Stimulated activated CD4-positive, alpha-beta T cell treated with anti-CD3 and anti-CD28 coated beads, TNF-alpha, amount 100 ng/mL, for 24 hours (primary cell): ENCODE data around the gene RTN4RL1.

Experiments used
- DNase-seq, 3 experiments: peaks; one replicate each; pipeline ENCODE4 v3.0.0-alpha.2; 2020; ENCODE audit warnings: low read depth in 3 of 3

RTN4RL1 gene

GRCh38 chr17:2025220-2025621 is at the start of gene RTN4RL1:
RTN4RL1 (minus strand) TSS chr17:2025334; CDS start chr17:2024865, 469 bp downstream.
- peak; percentile 36 to 68 (median 47) for DNase-seq

DNA sequence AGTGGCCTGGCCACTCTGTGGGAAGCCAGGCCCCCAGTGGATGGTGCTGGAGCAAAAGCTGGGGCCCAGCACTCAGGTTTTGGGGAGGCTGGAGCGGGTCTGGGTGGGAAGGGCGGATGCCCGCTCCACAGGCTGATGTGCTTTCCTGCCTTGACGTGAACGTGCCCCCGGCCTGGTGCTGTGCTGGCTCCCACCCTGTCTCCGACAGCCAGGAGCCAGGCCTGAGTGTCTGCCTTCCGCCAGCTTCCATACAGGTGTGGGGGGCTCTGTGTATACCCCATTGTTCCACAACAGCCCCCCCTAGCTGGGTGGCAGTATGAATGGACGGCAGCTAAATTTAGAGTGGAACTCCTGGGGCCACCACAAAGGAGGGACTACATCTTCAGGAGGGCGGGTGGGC is 49.8 kb upstream of the RTN4RL1 start:
- no peak for DNase-seq

GRCh38 chr17:2071455-2072281 is 46.5 kb upstream of the RTN4RL1 start:
- DNase-seq = no peak

DNA sequence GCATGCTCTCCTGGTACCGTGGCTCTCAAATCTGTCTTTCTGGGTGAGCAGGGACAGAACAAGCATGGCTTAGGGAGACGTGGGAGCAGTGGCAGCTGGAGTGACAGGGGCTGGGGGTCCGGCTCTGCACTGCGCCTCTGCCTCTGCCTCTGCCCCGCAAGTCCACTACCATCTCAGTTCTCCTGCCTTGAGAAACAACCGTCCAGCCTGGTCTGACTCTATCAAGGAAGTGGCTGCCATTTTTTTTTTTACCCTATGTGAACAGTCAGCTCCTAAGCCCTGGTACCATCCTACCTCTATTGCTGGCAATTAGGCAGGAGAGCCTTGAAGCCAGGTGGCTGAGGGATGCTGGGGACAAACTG is 45.9 kb upstream of the RTN4RL1 start:
- no peak for DNase-seq

DNA sequence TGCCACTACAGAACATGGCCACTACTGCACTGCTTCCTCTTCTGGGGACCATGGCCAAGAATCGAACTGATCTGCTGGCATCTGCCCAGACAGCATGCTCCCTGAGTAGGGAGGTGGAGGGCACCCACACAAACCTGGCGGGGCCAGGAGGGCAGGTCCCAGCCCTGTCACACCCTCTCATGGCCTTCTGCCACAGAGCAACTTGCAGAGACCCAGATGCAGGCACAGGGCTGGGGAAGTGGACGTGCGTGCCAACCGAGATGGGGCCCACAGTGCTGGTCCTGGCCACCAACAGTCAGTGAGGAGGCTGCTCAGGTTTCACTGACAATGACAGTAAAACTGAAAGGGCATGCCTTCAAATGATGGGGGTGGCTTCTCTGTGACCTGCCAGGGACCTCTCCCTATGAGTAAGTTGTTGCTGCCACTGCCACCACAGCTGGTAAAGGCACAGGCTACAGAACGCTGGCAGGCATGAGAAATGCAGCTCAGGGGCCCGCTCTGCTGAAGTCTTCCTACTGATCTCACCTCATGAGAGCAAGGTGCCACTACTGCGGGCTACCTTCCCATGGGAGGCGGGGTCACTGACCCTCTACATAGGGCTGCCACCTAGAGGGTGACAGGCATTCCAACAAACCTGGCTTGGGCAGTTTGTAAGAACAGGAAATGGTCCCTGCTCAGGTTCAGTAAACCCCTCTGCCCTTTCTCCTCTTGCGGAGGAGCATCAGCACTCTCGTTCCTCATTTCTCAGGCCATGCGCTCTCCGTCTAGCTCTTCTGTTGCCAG is 45.3 kb upstream of the RTN4RL1 start:
- DNase-seq = peak in 2 of 3 experiments; percentile 47 to 75

DNA sequence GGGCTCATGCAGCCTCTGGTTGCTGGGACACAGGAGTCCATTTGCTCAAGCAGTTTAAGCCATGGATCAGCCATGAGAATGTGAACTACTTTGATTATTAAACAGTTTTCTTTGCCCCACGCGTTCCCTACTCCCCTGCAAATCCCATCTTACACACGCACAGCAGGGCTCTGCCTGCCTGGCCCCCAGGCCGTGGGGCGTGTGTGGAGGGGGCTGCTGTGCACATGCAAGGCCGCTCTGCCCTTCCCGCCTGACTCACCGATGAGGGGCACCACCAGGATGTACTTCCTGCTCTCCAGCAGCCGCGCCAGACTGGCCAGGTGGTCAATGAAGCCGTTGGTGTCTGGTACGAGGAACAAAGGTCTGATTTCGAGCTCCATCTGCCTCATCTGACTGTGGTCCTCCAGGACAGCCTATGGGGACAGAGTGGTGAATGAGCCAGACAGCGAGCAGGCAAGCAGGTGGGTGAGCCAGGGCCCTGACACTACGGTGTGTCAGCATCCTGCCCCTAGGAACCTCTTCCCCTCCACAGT is 43.5 kb upstream of the RTN4RL1 start:
- DNase-seq = no peak

GRCh38 chr17:2068031-2068518 is 42.9 kb upstream of the RTN4RL1 start:
- DNase-seq = no peak

DNA sequence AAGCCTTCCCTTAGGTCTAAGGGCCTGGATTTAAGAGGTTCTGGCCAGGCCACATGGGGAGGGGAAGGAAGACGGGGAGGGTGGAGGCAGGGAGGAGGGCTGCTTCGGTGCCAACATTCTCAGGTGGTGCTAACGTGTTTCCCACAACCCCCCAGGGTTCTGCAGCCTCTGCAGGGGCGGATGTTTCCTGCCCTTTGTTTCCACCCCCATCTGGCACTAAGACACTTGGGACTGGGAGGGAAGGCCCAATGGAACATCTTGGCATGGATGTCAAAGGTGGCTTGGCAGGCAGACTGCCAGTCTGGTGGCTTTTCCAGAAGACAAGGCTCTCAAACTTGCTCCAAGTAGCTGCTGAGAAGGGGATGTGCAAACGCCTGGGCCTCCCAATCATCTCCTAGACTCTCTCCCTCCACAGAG is 42.5 kb upstream of the RTN4RL1 start:
- DNase-seq = no peak

DNA sequence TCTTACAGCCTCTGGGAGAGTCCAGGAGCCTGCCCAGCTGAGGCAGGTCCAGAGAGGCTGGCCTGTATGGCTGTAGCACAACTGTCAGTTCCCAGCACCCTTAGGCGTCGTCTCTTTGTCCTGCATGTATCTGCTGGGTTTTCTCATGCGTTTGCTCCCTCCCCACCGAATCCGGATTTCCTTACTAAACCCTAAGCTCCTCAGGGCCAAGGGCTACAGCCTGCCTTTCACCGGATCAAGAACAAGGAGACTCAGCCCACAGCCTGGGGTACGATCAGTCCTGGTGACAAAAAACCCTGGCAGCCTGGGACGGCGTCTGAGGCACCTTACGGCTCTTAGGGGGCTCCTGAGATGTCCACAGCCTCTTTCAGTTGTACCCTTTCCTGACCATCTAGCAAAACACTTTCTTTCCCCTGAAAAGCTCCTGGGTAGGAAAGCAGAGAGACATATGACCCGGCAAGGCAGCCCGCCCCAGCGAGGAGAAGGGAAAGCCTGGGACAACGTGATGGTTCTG is 42.0 kb upstream of the RTN4RL1 start:
- no peak for DNase-seq

DNA sequence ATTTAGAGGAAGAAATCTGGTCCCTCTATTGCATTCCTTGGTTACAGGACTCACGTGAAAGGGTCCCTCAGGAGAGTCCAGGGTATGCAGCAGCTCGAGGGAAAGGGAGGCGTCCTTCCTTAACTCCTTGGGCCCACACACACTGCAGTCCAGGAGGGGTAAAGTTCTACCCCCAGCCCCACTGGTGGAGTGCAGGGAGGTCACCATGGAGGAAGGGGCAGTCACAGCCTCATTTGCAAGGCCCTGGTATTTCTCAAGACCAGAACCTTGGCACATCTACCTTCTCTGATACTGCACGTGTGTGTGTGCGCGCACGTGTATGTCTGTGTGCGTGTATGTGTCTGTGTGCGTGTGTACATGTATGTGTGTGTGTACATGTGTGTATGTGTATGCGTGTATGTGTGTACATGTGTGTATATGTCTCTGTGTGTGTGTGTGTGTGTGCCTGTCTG is 40.8 kb upstream of the RTN4RL1 start:
- no peak for DNase-seq

DNA sequence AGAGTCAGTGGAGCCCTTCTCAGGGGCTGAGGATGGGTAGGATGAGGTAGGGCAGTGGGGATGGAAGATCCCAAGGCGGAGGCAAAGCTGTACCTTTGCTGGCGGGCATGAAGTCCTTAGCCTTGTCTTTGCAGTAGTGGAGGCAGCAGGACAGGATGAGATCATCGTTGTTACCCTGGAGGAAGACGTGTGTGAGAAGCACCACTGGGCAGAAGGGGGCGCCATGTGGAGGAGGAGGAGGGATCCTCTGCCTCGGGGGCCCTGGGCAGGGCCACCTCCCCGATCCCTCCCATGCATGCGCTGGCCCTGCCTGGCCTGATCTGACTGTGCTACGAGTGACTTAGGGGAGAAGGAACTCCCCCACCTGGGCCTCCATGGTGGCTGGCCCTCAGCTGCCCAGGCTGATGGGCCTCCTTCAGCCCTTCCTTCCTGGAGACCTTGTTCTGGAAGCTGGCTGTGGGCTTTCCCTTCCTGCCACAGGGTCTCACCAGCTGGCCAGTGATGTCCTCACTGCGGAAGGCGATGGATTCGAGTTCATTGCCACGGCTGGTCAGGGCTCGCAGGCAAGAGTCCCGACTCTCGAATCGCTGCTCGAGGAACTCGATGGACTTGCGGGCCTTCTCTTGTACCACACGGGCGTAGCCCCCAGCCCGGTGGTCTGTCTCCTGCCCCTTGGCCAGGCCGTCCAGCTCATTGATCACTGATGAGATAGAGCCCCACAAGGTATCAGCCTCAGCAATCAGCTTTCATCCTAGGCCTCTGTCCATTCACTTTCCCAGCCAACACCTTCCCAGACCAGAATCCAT is 40.0 kb upstream of the RTN4RL1 start:
- peak in 1 of 3 experiments; percentile 67 for DNase-seq

DNA sequence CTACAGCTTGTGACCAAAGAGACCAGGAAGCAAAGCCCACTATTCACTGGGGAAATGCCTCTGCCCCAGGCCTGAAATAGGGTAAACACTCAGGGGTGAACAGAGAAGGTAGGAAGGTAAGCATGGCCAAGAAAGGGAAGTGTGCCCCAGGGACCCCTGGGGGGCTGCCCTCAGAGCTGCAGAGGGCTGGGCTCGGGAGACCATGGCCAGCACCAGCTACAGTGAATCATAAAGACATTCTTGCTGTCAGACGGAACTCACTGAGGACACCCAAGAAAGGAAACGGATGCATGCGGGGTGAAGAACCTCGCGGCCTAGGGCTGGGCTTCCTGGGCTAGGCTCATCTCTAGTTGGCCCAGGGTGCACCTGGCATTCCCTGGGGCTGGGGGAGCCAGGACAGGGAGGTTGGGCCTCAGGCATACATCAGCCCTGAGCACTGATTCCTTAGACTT is 39.4 kb upstream of the RTN4RL1 start:
- DNase-seq = no peak

DNA sequence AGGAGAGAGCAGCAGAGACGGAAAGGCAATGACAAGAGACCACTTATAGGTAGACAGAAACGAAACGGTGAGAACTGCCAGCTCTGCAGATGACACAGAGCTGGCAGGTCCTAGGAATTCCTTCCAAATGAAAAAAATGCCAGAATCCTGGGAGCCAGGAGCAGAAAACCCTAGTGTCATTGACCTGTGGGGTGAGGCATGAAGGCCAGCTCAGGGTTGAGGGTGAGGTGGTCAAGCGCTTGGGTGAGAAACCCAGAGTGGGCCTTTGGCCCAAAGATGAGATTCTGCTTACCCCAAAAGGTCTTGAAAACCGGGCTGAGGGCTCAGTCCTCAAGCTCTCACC is 39.0 kb upstream of the RTN4RL1 start:
- DNase-seq = no peak

DNA sequence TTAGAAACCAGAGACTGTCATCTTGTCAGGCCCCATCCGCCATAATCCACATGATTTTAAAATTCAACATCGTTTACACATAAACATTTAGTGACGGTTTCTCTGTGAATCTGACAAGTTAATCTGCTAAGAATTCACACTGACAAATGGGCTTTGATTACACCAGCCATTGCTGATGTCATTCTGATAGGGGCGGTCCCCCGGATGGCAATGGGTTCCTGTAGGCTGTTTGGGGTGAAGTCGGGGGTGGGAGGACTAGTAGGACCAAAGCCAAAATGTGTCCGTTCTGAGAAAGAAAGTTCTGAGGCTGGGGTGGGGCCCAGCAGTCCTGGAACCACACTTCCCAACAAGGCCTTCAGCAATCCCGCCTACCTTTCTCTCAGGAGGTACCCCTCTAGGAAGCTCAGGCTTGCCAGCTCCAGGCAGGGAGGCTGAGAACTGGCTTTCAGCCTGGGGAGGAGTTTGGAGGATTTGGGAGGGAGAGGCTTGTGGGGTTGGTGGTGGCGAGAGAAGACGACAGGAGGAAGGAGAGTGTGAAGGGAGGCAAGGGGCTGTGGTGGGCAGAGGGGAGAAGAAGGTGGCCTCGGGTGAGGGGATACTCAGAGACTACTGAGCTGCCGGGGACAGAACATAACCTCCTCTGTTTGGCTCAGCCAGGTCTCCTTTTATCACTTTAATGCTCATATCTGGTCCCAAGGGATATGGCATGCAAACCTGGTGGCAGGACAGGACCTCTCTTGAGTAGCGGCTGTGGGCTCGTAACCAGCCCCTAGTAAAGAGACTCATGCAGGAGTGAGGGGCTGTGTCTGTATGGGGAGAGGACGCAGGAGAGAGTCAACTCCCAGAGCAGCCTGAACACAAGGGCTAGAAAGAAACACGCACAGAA is 38.4 kb upstream of the RTN4RL1 start:
- no peak for DNase-seq

DNA sequence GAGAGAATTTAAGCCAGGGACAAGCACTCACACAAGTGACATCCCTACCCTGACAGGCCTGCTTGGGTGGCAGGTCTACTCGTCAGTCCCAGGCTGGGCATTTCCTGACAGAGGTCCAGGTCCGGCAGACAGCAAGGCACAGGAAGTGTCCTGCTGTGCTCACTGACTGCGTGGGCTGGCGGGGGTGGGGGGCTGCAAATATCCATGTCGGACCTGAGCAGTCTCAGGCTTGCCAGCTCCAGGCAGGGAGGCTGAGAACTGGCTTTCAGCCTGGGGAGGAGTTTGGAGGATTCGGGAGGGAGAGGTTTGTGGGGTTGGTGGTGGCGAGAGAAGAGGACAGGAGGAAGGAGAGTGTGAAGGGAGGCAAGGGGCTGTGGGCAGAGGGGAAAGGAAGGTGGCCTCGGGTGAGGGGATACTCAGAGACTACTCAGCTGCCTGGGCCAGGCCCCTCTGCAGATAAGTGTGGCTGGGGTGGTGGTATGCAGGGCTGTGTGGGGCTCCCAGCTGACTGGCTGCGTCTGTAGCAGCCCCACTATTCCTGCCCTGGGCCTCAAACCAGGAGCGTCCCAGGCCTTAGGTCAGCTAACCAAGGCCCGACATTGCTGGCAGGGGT is 37.5 kb upstream of the RTN4RL1 start:
- DNase-seq = no peak

DNA sequence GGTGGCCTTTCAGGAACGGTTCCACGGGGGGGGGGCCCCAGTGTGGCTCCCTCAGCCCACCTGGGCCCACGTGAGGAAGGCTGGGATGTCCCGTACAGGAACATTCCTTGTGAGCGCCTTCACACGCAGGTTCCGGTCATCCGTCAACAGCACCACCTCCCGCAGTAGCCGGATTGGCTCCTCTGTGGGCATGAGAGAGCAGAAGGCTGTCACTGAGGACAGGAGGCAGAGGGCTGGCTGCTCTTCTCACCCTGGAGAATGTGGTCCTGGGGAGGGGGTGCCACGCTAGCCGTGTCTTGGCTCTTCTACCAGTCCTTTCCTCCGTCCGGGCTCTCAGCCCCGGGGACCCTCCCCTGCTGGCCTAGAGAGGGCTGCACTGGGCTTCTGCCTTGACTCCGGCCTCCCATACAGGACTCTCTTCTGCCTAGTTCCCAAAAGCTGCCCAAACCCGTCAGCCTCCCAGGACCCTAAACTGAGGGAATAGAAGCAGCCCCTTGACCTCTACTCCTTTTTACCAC is 36.4 kb upstream of the RTN4RL1 start:
- no peak for DNase-seq

GRCh38 chr17:2060681-2061440 is 35.7 kb upstream of the RTN4RL1 start:
- DNase-seq = no peak

DNA sequence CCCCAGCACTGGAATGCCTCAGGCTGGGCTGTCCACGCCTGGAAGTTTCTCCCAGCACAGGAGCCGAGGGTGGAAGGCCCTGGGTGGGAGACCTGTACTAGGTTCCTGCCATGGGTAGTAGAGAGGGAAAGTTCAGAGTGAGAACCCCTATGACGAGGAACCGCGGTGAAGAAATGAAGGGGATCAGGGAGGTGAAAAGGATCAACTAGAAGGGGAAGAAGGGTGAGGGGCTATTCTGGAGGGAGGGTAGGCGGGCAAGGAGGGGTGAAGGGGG is 35.2 kb upstream of the RTN4RL1 start:
- no peak for DNase-seq
